ENCODE results near the gene TMSB10. TPM values are rescaled to one million over a fixed set of nuclear protein-coding genes. Genes with fewer than 3 reads are reported as not detected.

Gene TMSB10
- total RNA-seq = 2,436 and 2,534 TPM in 2 replicates
- long read RNA-seq, transcript TMSB10-201 (3 exons, 496 nt) = major isoform, 2,440 of 2,488 reads
- long read RNA-seq, partial matches to known transcripts = 39 of 2,488 reads
- long read RNA-seq, other reads (novel, unspliced or antisense) = 9 of 2,488 reads

DNA sequence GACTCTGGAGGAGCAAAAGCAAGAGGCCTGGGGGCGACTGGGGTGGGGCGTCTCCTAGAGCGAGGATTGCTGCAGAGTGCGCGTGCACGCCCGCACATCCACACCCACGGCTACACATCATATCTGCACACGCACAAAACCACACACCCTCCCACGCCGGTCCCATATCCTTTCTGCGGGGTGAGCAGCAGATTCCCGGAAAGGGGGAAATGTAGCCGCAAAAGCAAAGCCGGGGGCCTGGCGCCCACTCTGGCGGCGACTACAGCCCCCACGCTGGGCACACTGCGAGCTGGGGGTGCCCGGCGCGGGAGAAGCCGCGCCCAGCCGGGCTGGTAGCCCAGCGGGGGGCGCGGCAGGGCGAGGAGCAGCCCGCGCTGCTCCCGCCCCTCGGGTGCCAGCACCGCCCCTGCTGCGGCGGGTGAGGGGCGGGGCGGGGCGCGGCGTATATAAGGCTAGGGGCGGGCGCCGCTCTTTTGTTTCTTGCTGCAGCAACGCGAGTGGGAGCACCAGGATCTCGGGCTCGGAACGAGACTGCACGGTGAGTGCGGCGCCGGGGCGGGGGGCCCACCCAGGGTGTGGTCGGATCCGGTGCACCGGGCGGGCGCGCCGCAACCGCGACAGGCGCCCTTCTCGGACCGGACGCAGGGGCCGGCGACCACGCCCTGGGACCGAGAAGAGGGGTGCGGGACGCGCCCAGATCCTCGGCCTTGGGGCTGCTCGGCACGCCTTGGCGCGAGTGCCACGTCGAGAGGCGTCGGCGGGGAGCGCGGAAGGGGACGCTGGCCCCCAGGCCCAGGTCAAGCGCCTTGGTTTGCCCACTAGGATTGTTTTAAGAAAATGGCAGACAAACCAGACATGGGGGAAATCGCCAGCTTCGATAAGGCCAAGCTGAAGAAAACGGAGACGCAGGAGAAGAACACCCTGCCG lies at the start of gene TMSB10:
TMSB10 (plus strand) TSS at position 476 of the 927 bp plus-strand sequence.
- Mint-ChIP-seq H3K4me1 (ENCODE audit: unreplicated experiment) (peaks cover 30% of the 10 kb centered on the region), H3K9me3 (ENCODE audit: unreplicated experiment) (peaks cover 3% of the 10 kb centered on the region), H3K36me3 (ENCODE audit: unreplicated experiment) (peaks cover 25% of the 10 kb centered on the region), H3K4me3 (ENCODE audit: unreplicated experiment) (peak within 1 kb of the TSS; percentile 86), H3K27ac (ENCODE audit: unreplicated experiment) (peak within 1 kb of the TSS; percentile 92), H3K27me3 (ENCODE audit: unreplicated experiment) (no peaks in the 10 kb centered on the region)
- DNase-seq (ENCODE audit: extremely low spot score, unreplicated experiment) = peak; percentile 97
- TF ChIP-seq, protein P1, sequence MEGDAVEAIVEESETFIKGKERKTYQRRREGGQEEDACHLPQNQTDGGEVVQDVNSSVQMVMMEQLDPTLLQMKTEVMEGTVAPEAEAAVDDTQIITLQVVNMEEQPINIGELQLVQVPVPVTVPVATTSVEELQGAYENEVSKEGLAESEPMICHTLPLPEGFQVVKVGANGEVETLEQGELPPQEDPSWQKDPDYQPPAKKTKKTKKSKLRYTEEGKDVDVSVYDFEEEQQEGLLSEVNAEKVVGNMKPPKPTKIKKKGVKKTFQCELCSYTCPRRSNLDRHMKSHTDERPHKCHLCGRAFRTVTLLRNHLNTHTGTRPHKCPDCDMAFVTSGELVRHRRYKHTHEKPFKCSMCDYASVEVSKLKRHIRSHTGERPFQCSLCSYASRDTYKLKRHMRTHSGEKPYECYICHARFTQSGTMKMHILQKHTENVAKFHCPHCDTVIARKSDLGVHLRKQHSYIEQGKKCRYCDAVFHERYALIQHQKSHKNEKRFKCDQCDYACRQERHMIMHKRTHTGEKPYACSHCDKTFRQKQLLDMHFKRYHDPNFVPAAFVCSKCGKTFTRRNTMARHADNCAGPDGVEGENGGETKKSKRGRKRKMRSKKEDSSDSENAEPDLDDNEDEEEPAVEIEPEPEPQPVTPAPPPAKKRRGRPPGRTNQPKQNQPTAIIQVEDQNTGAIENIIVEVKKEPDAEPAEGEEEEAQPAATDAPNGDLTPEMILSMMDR (IDR thresholded peaks at IDR 0.05) = no peak

- no peaks in the 10 kb centered on the region for H3K9me3 Mint-ChIP-seq (ENCODE audit: unreplicated experiment)
- no peak for DNase-seq (ENCODE audit: extremely low spot score, unreplicated experiment)
- no peaks in the 10 kb centered on the region for H3K4me1 Mint-ChIP-seq (ENCODE audit: unreplicated experiment)
- peaks cover 43% of the 10 kb centered on the region for H3K27me3 Mint-ChIP-seq (ENCODE audit: unreplicated experiment)
- no peak overlapping the region for H3K27ac Mint-ChIP-seq (ENCODE audit: unreplicated experiment)
- H3K4me3 Mint-ChIP-seq (ENCODE audit: unreplicated experiment) = no peak overlapping the region
- TF ChIP-seq, protein P1 (IDR thresholded peaks at IDR 0.05) = no peak
- no peaks in the 10 kb centered on the region for H3K36me3 Mint-ChIP-seq (ENCODE audit: unreplicated experiment)
Measured at GRCh38 chr2:84855731-84856130, 49.7 kb upstream of the TMSB10 start.

DNA sequence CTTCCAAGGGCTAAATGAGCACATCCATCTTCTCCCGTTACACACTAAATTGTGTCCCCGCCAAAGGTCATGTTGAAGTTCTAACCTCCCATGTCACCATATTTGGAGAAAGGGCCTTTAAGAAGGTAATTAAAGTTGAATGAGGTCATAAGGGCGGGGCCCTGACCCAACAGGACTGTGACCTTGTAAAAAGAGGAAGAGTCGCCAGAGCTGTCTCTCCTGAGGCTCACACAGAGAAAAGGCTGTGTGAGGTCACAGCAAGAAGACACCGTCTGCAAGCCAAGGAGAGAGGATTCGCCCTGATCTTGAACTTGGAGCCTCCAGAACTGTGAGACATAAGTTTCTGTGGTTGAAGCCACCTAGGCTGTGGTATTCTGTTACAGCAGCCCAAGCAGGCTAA lies 48.7 kb upstream of the TMSB10 start:
- no peaks in the 10 kb centered on the region for H3K9me3 Mint-ChIP-seq (ENCODE audit: unreplicated experiment)
- TF ChIP-seq, protein P1 (IDR thresholded peaks at IDR 0.05) = no peak
- no peak for DNase-seq (ENCODE audit: extremely low spot score, unreplicated experiment)
- no peak overlapping the region for H3K4me3 Mint-ChIP-seq (ENCODE audit: unreplicated experiment)
- H3K27ac Mint-ChIP-seq (ENCODE audit: unreplicated experiment) = no peak overlapping the region
- H3K4me1 Mint-ChIP-seq (ENCODE audit: unreplicated experiment) = no peaks in the 10 kb centered on the region
- H3K27me3 Mint-ChIP-seq (ENCODE audit: unreplicated experiment) = peaks cover 43% of the 10 kb centered on the region
- no peaks in the 10 kb centered on the region for H3K36me3 Mint-ChIP-seq (ENCODE audit: unreplicated experiment)

GRCh38 chr2:84857566-84857965 lies 47.9 kb upstream of the TMSB10 start:
- DNase-seq (ENCODE audit: extremely low spot score, unreplicated experiment) = no peak
- TF ChIP-seq, protein P1 (IDR thresholded peaks at IDR 0.05) = no peak
- H3K27me3 Mint-ChIP-seq (ENCODE audit: unreplicated experiment) = peaks cover 46% of the 10 kb centered on the region
- no peaks in the 10 kb centered on the region for H3K4me1 Mint-ChIP-seq (ENCODE audit: unreplicated experiment)
- H3K4me3 Mint-ChIP-seq (ENCODE audit: unreplicated experiment) = no peak overlapping the region
- H3K27ac Mint-ChIP-seq (ENCODE audit: unreplicated experiment) = no peak overlapping the region
- H3K9me3 Mint-ChIP-seq (ENCODE audit: unreplicated experiment) = no peaks in the 10 kb centered on the region
- no peaks in the 10 kb centered on the region for H3K36me3 Mint-ChIP-seq (ENCODE audit: unreplicated experiment)

DNA sequence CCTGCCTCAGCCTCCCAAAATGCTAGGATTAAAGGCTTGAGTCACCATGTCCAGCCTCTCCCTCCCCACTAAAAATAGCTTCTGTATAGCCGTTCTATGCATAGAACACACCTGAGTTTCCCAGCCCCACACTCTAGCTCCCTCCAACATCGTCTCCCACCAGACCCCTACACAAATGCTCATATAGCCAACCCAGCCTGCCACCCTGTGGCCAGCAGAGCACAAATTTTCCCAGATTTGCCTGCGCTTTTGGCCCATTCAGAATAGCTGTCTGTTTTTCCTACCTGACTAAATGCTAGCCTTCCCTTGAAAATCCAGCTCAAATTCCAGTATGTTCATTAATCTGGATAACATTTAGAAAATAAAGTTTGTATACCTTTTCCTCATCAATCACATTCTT lies 47.3 kb upstream of the TMSB10 start:
- Mint-ChIP-seq H3K27ac (ENCODE audit: unreplicated experiment) (no peak overlapping the region), H3K9me3 (ENCODE audit: unreplicated experiment) (no peaks in the 10 kb centered on the region), H3K27me3 (ENCODE audit: unreplicated experiment) (peaks cover 45% of the 10 kb centered on the region), H3K36me3 (ENCODE audit: unreplicated experiment) (no peaks in the 10 kb centered on the region), H3K4me1 (ENCODE audit: unreplicated experiment) (no peaks in the 10 kb centered on the region), H3K4me3 (ENCODE audit: unreplicated experiment) (no peak overlapping the region)
- no peak for DNase-seq (ENCODE audit: extremely low spot score, unreplicated experiment)
- TF ChIP-seq, protein P1 (IDR thresholded peaks at IDR 0.05) = peak; percentile 38

Measured in osteocyte (in vitro differentiated cells).